HEK293 (cell line): ENCODE data around the gene PRDM5.

ENCODE experiments used
- HOXA7 ChIP-seq: sonication (generic); formaldehyde crosslinking; IDR thresholded peaks from 2 replicates; pipeline ENCODE4 v1.8.1; 2022; ENCODE audit warnings: missing genetic modification reagents, borderline replicate concordance
- KLF9 ChIP-seq: fragments of 450-650 bp; formaldehyde crosslinking; IDR thresholded peaks from 2 replicates; pipeline ENCODE4 v1.5.1; 2016; ENCODE audit warnings: missing biosample characterization, missing genetic modification characterization, low read depth
- MYNN ChIP-seq: fragments of 450-650 bp; formaldehyde crosslinking; IDR thresholded peaks from 2 replicates; pipeline ENCODE4 v1.5.1; 2016; ENCODE audit warnings: missing biosample characterization, missing genetic modification characterization, borderline replicate concordance
- REPIN1 ChIP-seq: fragments of 450-650 bp; formaldehyde crosslinking; IDR thresholded peaks from 2 replicates; pipeline ENCODE4 v1.5.1; 2017; ENCODE audit warnings: missing biosample characterization, missing genetic modification characterization, low read depth
- TCF7L2 ChIP-seq: IDR thresholded peaks from 2 replicates; pipeline ENCODE4 v1.6.1; 2011; ENCODE audit warnings: low read depth, mild to moderate bottlenecking, inconsistent platforms, low read length, moderate library complexity, borderline replicate concordance
- ZNF585B ChIP-seq: fragments of 450-650 bp; formaldehyde crosslinking; IDR thresholded peaks from 2 replicates; pipeline ENCODE4 v1.5.1; 2016; ENCODE audit warnings: missing biosample characterization, missing genetic modification characterization
- TF ChIP-seq, protein P1 (sequence below): fragments of 450-650 bp; formaldehyde crosslinking; IDR thresholded peaks from 2 replicates; pipeline ENCODE4 v1.5.1; 2016; ENCODE audit warnings: missing biosample characterization, missing genetic modification characterization
- TF ChIP-seq, protein P2 (sequence below): fragments of 450-650 bp; formaldehyde crosslinking; IDR thresholded peaks from 2 replicates; pipeline ENCODE4 v1.5.1; 2016; ENCODE audit warnings: missing biosample characterization, missing genetic modification characterization

DNA sequence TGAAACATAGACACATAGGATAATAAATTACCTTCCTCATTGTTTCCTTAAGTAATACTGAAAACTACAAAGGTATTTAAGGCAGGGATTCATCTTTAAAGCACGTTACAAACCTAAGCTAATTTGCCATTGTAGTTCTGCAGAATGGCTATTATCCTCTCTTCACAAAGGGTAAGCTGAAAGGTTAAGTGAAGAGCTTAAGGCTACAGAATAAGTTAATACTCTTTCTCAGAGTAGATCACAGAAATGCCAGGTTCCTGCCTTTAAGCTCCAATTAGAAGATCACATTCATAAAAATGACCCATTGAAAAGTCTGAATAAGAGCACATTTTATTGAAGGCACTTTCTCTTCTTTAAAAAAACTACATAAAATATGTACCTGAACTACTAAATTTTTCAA, 42.1 kb upstream of the PRDM5 start:
- no peak for TF ChIP-seq KLF9 (tag by site-specific recombination)
- TF ChIP-seq, protein P1, sequence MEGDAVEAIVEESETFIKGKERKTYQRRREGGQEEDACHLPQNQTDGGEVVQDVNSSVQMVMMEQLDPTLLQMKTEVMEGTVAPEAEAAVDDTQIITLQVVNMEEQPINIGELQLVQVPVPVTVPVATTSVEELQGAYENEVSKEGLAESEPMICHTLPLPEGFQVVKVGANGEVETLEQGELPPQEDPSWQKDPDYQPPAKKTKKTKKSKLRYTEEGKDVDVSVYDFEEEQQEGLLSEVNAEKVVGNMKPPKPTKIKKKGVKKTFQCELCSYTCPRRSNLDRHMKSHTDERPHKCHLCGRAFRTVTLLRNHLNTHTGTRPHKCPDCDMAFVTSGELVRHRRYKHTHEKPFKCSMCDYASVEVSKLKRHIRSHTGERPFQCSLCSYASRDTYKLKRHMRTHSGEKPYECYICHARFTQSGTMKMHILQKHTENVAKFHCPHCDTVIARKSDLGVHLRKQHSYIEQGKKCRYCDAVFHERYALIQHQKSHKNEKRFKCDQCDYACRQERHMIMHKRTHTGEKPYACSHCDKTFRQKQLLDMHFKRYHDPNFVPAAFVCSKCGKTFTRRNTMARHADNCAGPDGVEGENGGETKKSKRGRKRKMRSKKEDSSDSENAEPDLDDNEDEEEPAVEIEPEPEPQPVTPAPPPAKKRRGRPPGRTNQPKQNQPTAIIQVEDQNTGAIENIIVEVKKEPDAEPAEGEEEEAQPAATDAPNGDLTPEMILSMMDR (tag by site-specific recombination), result no peak
- no peak for TF ChIP-seq MYNN
- no peak for TF ChIP-seq ZNF585B (tag by site-specific recombination)
- no peak for TF ChIP-seq TCF7L2
- TF ChIP-seq REPIN1 (tag by site-specific recombination), result no peak
- TF ChIP-seq HOXA7 (CRISPR knock-in tag), result no peak
- TF ChIP-seq, protein P2, sequence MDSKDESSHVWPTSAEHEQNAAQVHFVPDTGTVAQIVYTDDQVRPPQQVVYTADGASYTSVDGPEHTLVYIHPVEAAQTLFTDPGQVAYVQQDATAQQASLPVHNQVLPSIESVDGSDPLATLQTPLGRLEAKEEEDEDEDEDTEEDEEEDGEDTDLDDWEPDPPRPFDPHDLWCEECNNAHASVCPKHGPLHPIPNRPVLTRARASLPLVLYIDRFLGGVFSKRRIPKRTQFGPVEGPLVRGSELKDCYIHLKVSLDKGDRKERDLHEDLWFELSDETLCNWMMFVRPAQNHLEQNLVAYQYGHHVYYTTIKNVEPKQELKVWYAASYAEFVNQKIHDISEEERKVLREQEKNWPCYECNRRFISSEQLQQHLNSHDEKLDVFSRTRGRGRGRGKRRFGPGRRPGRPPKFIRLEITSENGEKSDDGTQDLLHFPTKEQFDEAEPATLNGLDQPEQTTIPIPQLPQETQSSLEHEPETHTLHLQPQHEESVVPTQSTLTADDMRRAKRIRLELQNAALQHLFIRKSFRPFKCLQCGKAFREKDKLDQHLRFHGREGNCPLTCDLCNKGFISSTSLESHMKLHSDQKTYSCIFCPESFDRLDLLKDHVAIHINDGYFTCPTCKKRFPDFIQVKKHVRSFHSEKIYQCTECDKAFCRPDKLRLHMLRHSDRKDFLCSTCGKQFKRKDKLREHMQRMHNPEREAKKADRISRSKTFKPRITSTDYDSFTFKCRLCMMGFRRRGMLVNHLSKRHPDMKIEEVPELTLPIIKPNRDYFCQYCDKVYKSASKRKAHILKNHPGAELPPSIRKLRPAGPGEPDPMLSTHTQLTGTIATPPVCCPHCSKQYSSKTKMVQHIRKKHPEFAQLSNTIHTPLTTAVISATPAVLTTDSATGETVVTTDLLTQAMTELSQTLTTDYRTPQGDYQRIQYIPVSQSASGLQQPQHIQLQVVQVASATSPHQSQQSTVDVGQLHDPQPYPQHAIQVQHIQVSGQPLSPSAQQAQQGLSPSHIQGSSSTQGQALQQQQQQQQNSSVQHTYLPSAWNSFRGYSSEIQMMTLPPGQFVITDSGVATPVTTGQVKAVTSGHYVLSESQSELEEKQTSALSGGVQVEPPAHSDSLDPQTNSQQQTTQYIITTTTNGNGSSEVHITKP (tag by site-specific recombination), result no peak
